DOHH2 (cell line): ENCODE results near the gene GALNT17.

Experiments
- H3F3A ChIP-seq: fragments of 200-600 bp; sonication (generic), shearing (Covaris generic); 2 replicates; pipeline ENCODE4 v1.6.0; 2016; ENCODE audit warnings: antibody characterized with exemption, mild to moderate bottlenecking; ENCODE audit not compliant: control insufficient read depth, insufficient read depth
- H3K27ac ChIP-seq: fragments of 200-600 bp; sonication (generic); 2 replicates; pipeline ENCODE4 v1.5.1; 2014; ENCODE audit warnings: low read depth, mild to moderate bottlenecking, low read length, moderate library complexity
- H3K27me3 ChIP-seq: fragments of 200-600 bp; sonication (generic); 2 replicates; pipeline ENCODE4 v1.6.1; 2014; ENCODE audit warnings: mild to moderate bottlenecking, low read length, mixed read lengths; ENCODE audit not compliant: control insufficient read depth
- H3K36me3 ChIP-seq: fragments of 200-600 bp; sonication (generic); 2 replicates; pipeline ENCODE4 v1.6.1; 2014; ENCODE audit warnings: mild to moderate bottlenecking, low read length, moderate library complexity, mixed read lengths; ENCODE audit not compliant: control insufficient read depth
- H3K4me1 ChIP-seq: fragments of 200-600 bp; sonication (generic); 2 replicates; pipeline ENCODE4 v1.6.1; 2014; ENCODE audit warnings: mild to moderate bottlenecking, low read length, mixed read lengths; ENCODE audit not compliant: control insufficient read depth
- H3K4me2 ChIP-seq: fragments of 200-600 bp; sonication (generic); 2 replicates; pipeline ENCODE4 v1.6.0; 2014; ENCODE audit warnings: mild to moderate bottlenecking, low read length, moderate library complexity
- H3K4me3 ChIP-seq: fragments of 200-600 bp; sonication (generic); 2 replicates; pipeline ENCODE4 v1.5.1; 2014; ENCODE audit warnings: mild to moderate bottlenecking, low read length, mixed read lengths
- H3K79me2 ChIP-seq: fragments of 200-600 bp; sonication (generic); 2 replicates; pipeline ENCODE4 v1.6.1; 2014; ENCODE audit warnings: mild to moderate bottlenecking, low read length, mixed read lengths; ENCODE audit not compliant: control insufficient read depth
- H3K9me2 ChIP-seq: fragments of 200-600 bp; sonication (generic); replicated peaks from 2 replicates; pipeline ENCODE4 v1.6.1; 2014; ENCODE audit warnings: mild to moderate bottlenecking, low read length, mixed read lengths; ENCODE audit not compliant: control insufficient read depth
- H3K9me3 ChIP-seq: fragments of 200-600 bp; sonication (generic); 2 replicates; pipeline ENCODE4 v1.6.1; 2014; ENCODE audit warnings: antibody characterized with exemption, low read length, mixed read lengths; ENCODE audit not compliant: control insufficient read depth, insufficient read depth
- H4K20me1 ChIP-seq: fragments of 200-600 bp; sonication (generic); 2 replicates; pipeline ENCODE4 v1.6.0; 2014; ENCODE audit warnings: low read depth, mild to moderate bottlenecking, antibody characterized with exemption, low read length, moderate library complexity; ENCODE audit not compliant: control insufficient read depth, insufficient read depth
- EZH2phosphoT487 ChIP-seq: fragments of 200-600 bp; sonication (generic); IDR thresholded peaks from 2 replicates; pipeline ENCODE4 v1.6.1; 2017; ENCODE audit warnings: borderline replicate concordance, mild to moderate bottlenecking, antibody characterized with exemption, low read length, moderate library complexity, mixed read lengths
- TF ChIP-seq, protein P1 (sequence below): fragments of 200-600 bp; sonication (generic); IDR thresholded peaks from one replicate; pipeline ENCODE4 v1.5.1; 2014; ENCODE audit warnings: antibody characterized with exemption, mild to moderate bottlenecking, low read depth, low read length; ENCODE audit not compliant: poor library complexity, severe bottlenecking

The GALNT17 gene

DNA sequence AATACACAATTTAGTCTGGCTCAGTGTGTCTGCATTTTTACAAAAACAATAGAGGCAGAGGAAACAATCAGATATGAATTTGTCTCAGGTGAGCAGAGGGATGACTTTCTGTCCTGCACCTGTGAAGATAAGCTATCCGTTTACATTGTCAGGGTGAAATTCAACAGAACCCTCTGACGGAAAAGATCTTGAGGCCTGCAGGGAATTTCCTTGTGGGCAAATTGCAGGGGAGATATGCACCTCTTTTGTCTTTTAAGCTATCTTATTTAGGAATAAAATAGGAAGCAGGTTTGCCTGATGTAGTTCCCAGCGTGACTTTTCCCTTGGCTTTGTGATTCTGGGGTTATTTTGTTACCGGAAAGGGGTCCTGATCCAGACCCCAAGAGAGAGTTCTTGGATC lies 325.1 kb downstream of the GALNT17 start:
- no peak for TF ChIP-seq EZH2phosphoT487
- TF ChIP-seq, protein P1, sequence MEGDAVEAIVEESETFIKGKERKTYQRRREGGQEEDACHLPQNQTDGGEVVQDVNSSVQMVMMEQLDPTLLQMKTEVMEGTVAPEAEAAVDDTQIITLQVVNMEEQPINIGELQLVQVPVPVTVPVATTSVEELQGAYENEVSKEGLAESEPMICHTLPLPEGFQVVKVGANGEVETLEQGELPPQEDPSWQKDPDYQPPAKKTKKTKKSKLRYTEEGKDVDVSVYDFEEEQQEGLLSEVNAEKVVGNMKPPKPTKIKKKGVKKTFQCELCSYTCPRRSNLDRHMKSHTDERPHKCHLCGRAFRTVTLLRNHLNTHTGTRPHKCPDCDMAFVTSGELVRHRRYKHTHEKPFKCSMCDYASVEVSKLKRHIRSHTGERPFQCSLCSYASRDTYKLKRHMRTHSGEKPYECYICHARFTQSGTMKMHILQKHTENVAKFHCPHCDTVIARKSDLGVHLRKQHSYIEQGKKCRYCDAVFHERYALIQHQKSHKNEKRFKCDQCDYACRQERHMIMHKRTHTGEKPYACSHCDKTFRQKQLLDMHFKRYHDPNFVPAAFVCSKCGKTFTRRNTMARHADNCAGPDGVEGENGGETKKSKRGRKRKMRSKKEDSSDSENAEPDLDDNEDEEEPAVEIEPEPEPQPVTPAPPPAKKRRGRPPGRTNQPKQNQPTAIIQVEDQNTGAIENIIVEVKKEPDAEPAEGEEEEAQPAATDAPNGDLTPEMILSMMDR: no peak
- no peaks in the 10 kb centered on the region for H4K20me1 ChIP-seq
- H3K36me3 ChIP-seq: no peaks in the 10 kb centered on the region
- H3K9me3 ChIP-seq: peaks cover 4% of the 10 kb centered on the region; the same call in 1 of the 2 replicates
- no peaks in the 10 kb centered on the region for H3F3A ChIP-seq
- H3K4me1 ChIP-seq: no peaks in the 10 kb centered on the region
- no peaks in the 10 kb centered on the region for H3K27me3 ChIP-seq
- no peak overlapping the region for H3K4me2 ChIP-seq
- no peaks in the 10 kb centered on the region for H3K9me2 ChIP-seq
- no peak overlapping the region for H3K27ac ChIP-seq
- no peak overlapping the region for H3K4me3 ChIP-seq
- H3K79me2 ChIP-seq: no peaks in the 10 kb centered on the region

DNA sequence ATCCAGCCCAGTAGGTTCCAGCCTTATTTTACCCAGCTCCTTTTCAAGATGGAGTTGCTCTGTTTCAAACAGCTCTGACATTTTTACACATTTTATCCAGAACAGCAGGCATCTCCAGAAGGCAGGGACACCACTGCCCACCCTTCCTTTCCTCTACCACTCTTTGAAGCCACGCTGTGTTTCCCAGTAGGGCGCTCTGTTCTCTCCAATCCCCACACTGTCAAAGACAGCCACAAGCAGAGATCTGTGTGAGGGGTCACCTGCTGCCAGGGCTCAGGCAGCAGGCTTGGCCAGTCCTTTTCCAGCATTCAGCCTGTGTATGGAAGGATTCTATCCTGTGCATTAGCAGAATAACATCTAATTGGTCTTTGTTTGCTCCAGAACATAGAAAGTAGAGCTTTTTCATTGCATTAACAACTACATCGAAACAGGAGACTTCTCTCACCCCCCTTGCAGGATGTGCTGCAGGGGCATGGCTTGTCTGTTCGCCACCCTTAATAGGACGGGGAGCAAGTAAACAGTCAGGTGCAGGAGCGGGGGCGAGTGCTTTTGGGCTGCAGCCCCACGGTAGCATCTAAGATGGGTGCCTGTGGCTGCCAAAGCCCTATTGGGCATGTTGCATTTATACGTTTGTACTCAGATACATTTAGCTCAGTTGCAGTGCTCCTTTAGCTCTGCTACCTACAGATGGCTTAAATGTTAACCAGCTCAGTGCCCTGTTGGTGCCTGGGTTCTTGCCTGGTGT lies 326.1 kb downstream of the GALNT17 start:
- H3K4me2 ChIP-seq: no peak overlapping the region
- TF ChIP-seq, protein P1: no peak
- TF ChIP-seq EZH2phosphoT487: no peak
- no peaks in the 10 kb centered on the region for H3K79me2 ChIP-seq
- H3F3A ChIP-seq: no peaks in the 10 kb centered on the region
- H3K36me3 ChIP-seq: no peaks in the 10 kb centered on the region
- no peak overlapping the region for H3K27ac ChIP-seq
- H3K4me1 ChIP-seq: no peaks in the 10 kb centered on the region
- H3K9me3 ChIP-seq: peaks cover 4% of the 10 kb centered on the region; the same call in 1 of the 2 replicates
- no peaks in the 10 kb centered on the region for H3K9me2 ChIP-seq
- H3K4me3 ChIP-seq: no peak overlapping the region
- H3K27me3 ChIP-seq: no peaks in the 10 kb centered on the region
- H4K20me1 ChIP-seq: no peaks in the 10 kb centered on the region

DNA sequence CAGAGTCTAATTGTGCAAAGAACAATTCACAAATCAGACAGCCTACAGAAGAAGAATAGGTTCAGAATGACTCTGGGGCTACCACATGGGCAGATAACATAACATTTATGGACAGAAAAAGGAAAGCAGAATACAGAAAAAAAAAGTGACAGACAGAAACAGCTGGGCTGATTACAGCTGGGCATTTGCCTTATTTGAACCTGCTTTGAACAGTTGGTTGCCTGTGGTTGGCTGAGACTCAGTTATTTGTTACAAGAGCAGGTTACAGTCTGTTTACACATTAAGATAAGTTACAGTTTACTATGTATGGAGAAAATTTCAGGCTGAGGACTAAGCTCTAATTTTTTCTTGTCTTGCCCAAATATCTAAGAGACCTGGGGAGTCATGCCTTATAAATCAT lies 327.2 kb downstream of the GALNT17 start:
- H3F3A ChIP-seq: no peaks in the 10 kb centered on the region
- H3K4me1 ChIP-seq: no peaks in the 10 kb centered on the region

More for the DNA sequence above, 327.2 kb downstream of the GALNT17 start:
- Histone ChIP-seq H3K36me3 (no peaks in the 10 kb centered on the region), H3K79me2 (no peaks in the 10 kb centered on the region), H3K9me3 (peaks cover 4% of the 10 kb centered on the region; the same call in 1 of the 2 replicates), H4K20me1 (no peaks in the 10 kb centered on the region), H3K27me3 (no peaks in the 10 kb centered on the region), H3K9me2 (no peaks in the 10 kb centered on the region), H3K27ac (no peak overlapping the region), H3K4me2 (no peak overlapping the region), H3K4me3 (no peak overlapping the region)
- TF ChIP-seq EZH2phosphoT487: no peak
- TF ChIP-seq, protein P1: no peak
